GM20431 (cell line): ENCODE results near the gene P4HTM.

Source experiments
- in situ Hi-C: fragments of 300-500 bp; cut with MseI, MboI; formaldehyde crosslinking; loops from one replicate; pipeline ENCODE4 v1.15.0; 2020; ENCODE audit warnings: low sequenced_read_pairs; ENCODE audit not compliant: unreplicated experiment

Gene P4HTM

GRCh38 chr3:49021813-49022687 is 32.0 kb downstream of the P4HTM start, which contains the start of gene NDUFAF3:
TSS of gene NDUFAF3 (plus strand) at chr3:49022121. CDS start at chr3:49022145, 24 bp downstream.
- in situ Hi-C loops: no loop called here

- in situ Hi-C loops: no loop called here
Measured at GRCh38 chr3:49022688-49023171, 32.7 kb downstream of the P4HTM start.

- in situ Hi-C loops: no loop called here
Measured at GRCh38 chr3:49023775-49024174, 33.7 kb downstream of the P4HTM start.

- in situ Hi-C loops: no loop called here
Measured at GRCh38 chr3:49024449-49024848, 34.4 kb downstream of the P4HTM start.

GRCh38 chr3:49025005-49025792 is 35.2 kb downstream of the P4HTM start:
- in situ Hi-C loops: no loop called here

GRCh38 chr3:49025793-49026520 is 35.9 kb downstream of the P4HTM start:
- in situ Hi-C loops: no loop called here

GRCh38 chr3:49026536-49026935 is 36.5 kb downstream of the P4HTM start:
- in situ Hi-C loops: no loop called here

- in situ Hi-C loops: no loop called here
Measured at GRCh38 chr3:49027634-49028033, 37.6 kb downstream of the P4HTM start.

GRCh38 chr3:49028298-49028672 is 38.2 kb downstream of the P4HTM start:
- in situ Hi-C loops: no loop called here

GRCh38 chr3:49028673-49029562 is 38.9 kb downstream of the P4HTM start, which contains the start of gene IMPDH2:
TSS of gene IMPDH2 (minus strand) at chr3:49029398. CDS start at chr3:49029350, 48 bp downstream.
- in situ Hi-C loops: no loop called here

- in situ Hi-C loops: no loop called here
Measured at GRCh38 chr3:49029563-49029884, 39.5 kb downstream of the P4HTM start.

- in situ Hi-C loops: no loop called here
Measured at GRCh38 chr3:49030321-49030720, 40.3 kb downstream of the P4HTM start.

- in situ Hi-C loops: no loop called here
Measured at GRCh38 chr3:49032646-49033304, 42.7 kb downstream of the P4HTM start.

GRCh38 chr3:49034650-49035049 is 44.6 kb downstream of the P4HTM start:
- in situ Hi-C loops: no loop called here

GRCh38 chr3:49035281-49035680 is 45.2 kb downstream of the P4HTM start:
- in situ Hi-C loops: no loop called here

- in situ Hi-C loops: no loop called here
Measured at GRCh38 chr3:49053543-49053942, 63.5 kb downstream of the P4HTM start.

GRCh38 chr3:49054344-49054862 is 64.4 kb downstream of the P4HTM start:
- in situ Hi-C loops: no loop called here
